IMR-90 (cell line): ENCODE results near the gene MMP10.

Experiments used
- CEBPB ChIP-seq: IDR thresholded peaks from 2 replicates; pipeline ENCODE4 v1.6.1; 2012; ENCODE audit warnings: low read depth, low read length, improper control_type of control experiment
- ELK1 ChIP-seq: fragments of 150-350 bp; IDR thresholded peaks from 2 replicates; pipeline ENCODE4 v1.6.1; 2016; ENCODE audit warnings: low read depth, mild to moderate bottlenecking, low read length, moderate library complexity, borderline replicate concordance
- MAFK ChIP-seq: IDR thresholded peaks from 2 replicates; pipeline ENCODE4 v1.6.1; 2012; ENCODE audit warnings: low read depth, low read length, improper control_type of control experiment
- POLR2A ChIP-seq: IDR thresholded peaks from 2 replicates; pipeline ENCODE4 v1.6.1; 2012; ENCODE audit warnings: mild to moderate bottlenecking, low read depth, low read length
- RCOR1 ChIP-seq: IDR thresholded peaks from 2 replicates; pipeline ENCODE4 v1.6.1; 2012; ENCODE audit warnings: mild to moderate bottlenecking, low read length, improper control_type of control experiment; ENCODE audit not compliant: insufficient replicate concordance
- SMC3 ChIP-seq: fragments of 150-350 bp; IDR thresholded peaks from 2 replicates; pipeline ENCODE4 v1.6.1; 2016; ENCODE audit warnings: low read depth, mild to moderate bottlenecking, antibody characterized with exemption, low read length, moderate library complexity
- USF2 ChIP-seq: fragments of 150-350 bp; IDR thresholded peaks from 2 replicates; pipeline ENCODE4 v1.6.1; 2017; ENCODE audit warnings: mild to moderate bottlenecking, antibody characterized with exemption, low read length, low read depth
- TF ChIP-seq, protein P1 (sequence below): conservative IDR thresholded peaks from 2 replicates; pipeline ENCODE4 v1.5.1; 2012; ENCODE audit warnings: mild to moderate bottlenecking, low read depth, low read length, improper control_type of control experiment

GRCh38 chr11:102767800-102768199 is 12.6 kb downstream of the MMP10 start:
- TF ChIP-seq SMC3 (no peak), USF2 (no peak), RCOR1 (no peak), POLR2A (no peak), ELK1 (no peak), CEBPB (no peak), MAFK (no peak)
- TF ChIP-seq, protein P1, sequence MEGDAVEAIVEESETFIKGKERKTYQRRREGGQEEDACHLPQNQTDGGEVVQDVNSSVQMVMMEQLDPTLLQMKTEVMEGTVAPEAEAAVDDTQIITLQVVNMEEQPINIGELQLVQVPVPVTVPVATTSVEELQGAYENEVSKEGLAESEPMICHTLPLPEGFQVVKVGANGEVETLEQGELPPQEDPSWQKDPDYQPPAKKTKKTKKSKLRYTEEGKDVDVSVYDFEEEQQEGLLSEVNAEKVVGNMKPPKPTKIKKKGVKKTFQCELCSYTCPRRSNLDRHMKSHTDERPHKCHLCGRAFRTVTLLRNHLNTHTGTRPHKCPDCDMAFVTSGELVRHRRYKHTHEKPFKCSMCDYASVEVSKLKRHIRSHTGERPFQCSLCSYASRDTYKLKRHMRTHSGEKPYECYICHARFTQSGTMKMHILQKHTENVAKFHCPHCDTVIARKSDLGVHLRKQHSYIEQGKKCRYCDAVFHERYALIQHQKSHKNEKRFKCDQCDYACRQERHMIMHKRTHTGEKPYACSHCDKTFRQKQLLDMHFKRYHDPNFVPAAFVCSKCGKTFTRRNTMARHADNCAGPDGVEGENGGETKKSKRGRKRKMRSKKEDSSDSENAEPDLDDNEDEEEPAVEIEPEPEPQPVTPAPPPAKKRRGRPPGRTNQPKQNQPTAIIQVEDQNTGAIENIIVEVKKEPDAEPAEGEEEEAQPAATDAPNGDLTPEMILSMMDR, result no peak
